HepG2 (cell line): ENCODE data around the gene XPO1.
A peak's percentile ranks its signal among the peaks of the same experiment; 100 is the strongest.

Source experiments
- CBX5 ChIP-seq: sonication (generic); formaldehyde crosslinking; IDR thresholded peaks from 2 replicates; pipeline ENCODE4 v1.4.0; 2020; ENCODE audit warnings: missing genetic modification reagents, borderline replicate concordance
- JUNB ChIP-seq: sonication (generic); formaldehyde crosslinking; IDR thresholded peaks from 2 replicates; pipeline ENCODE4 v1.8.0; 2022; ENCODE audit warnings: missing genetic modification reagents, mild to moderate bottlenecking, borderline replicate concordance
- ZNF160 ChIP-seq: sonication (generic); formaldehyde crosslinking; IDR thresholded peaks from 2 replicates; pipeline ENCODE4 v1.8.0; 2022; ENCODE audit warnings: mild to moderate bottlenecking, inconsistent platforms, missing genetic modification reagents

DNA sequence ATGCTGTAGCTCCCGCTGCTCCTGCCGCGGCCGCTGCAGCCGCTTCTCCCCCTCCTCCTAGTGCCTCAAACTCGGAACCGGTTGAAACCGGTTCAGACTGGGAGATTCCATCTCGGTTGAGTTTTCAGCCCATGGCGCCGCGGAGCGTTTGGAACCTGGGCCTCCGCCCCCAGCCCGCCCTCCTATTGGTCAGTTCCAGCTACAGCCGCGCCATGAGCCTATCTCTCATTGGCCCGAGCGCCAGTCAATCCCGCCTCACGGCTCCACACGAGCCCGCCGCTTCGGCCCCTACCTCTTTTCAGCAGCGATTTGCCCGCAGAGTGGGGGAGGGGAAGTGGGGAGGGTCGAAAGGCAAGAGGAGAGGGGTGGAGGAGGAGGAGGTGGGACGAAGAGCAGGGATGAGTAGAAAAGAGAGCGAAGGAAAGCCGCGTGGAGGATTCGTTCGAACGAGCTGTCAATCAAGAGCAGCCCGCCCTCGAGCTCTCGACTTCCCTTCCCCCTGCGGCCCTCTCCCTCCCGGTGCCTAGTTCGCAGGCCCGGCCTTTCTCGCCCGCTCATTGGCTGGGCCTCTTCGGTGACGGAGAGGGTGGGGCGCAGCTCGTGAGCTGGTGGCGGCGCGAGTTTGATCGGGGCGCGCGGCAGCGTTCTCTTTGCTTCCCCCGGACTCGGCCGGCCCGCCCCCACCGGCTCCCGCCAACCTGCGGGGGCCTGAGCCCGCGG is at the start of gene XPO1:
- no peak for TF ChIP-seq ZNF160
- no peak for TF ChIP-seq JUNB (CRISPR knock-in tag)
- TF ChIP-seq CBX5: peak; percentile 19; the same call in 1 of the 2 replicates
